Brain microvascular endothelial cell (primary cell): ENCODE measurements around the gene ZYX.
A peak's percentile ranks its signal among the peaks of the same experiment; 100 is the strongest.

ENCODE experiments used
- DNase-seq: peaks from one replicate; pipeline ENCODE4 v3.0.0-alpha.2; 2020
- H3K27ac ChIP-seq: fragments of 250-450 bp; sonication (Bioruptor Pico); 2 replicates; pipeline ENCODE4 v1.5.1; 2020; ENCODE audit warnings: mild to moderate bottlenecking, moderate library complexity
- H3K27me3 ChIP-seq: fragments of 250-450 bp; sonication (Bioruptor Pico); replicated peaks from 2 replicates; pipeline ENCODE4 v1.5.1; 2020; ENCODE audit warnings: mild to moderate bottlenecking
- H3K36me3 ChIP-seq: fragments of 250-450 bp; sonication (Bioruptor Pico); replicated peaks from 2 replicates; pipeline ENCODE4 v1.5.1; 2020; ENCODE audit warnings: mild to moderate bottlenecking
- H3K4me3 ChIP-seq: 2 replicates; pipeline ENCODE4 v1.5.1; 2011; ENCODE audit warnings: low read depth, mild to moderate bottlenecking, control low read depth, low read length, moderate library complexity
- in situ Hi-C: cut with HindIII; loops from 2 replicates; pipeline ENCODE4 v1.10.0; 2017; ENCODE audit warnings: low sequenced_read_pairs, low pct_ligation_motif_present
- TF ChIP-seq, protein P1 (sequence below): IDR thresholded peaks from 2 replicates; pipeline ENCODE4 v1.5.1; 2011; ENCODE audit warnings: low read depth, mild to moderate bottlenecking, moderate library complexity, low read length, control low read depth, inconsistent platforms; ENCODE audit errors: missing control alignments

ZYX gene

DNA sequence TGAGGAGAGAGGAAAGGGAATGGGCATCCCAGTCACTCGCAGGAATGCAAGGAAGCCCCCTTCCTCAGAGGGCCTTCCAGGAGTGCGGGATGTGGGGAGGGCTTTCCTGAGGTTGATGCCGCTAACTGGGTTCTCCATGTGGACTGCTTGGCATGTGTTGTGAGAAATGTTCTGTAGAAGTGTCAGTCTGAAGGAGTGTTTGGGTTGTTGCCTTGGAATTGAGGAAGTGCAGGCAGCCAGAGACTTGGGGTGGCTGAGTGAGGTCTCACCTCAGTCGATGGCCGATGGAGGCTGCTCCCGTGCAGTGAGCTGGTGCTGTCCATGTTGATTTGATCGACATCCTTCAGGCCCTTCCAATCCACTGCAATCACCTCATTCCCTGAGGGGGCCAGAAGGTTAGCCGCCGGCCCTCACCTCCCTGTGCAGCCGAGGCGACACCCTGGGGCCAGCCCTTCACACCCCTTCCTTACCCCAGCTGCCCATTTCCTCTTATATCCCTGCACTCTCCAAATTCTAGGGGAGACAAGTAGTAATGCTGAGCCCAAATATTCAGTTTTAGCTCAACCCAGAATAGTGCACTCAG is 21.3 kb upstream of the ZYX start:
- Histone ChIP-seq H3K27me3 (peaks cover 19% of the 10 kb centered on the region), H3K4me3 (no peak overlapping the region), H3K27ac (no peak overlapping the region), H3K36me3 (no peaks in the 10 kb centered on the region)
- in situ Hi-C loops: no loop called here
- DNase-seq: no peak
- TF ChIP-seq, protein P1, sequence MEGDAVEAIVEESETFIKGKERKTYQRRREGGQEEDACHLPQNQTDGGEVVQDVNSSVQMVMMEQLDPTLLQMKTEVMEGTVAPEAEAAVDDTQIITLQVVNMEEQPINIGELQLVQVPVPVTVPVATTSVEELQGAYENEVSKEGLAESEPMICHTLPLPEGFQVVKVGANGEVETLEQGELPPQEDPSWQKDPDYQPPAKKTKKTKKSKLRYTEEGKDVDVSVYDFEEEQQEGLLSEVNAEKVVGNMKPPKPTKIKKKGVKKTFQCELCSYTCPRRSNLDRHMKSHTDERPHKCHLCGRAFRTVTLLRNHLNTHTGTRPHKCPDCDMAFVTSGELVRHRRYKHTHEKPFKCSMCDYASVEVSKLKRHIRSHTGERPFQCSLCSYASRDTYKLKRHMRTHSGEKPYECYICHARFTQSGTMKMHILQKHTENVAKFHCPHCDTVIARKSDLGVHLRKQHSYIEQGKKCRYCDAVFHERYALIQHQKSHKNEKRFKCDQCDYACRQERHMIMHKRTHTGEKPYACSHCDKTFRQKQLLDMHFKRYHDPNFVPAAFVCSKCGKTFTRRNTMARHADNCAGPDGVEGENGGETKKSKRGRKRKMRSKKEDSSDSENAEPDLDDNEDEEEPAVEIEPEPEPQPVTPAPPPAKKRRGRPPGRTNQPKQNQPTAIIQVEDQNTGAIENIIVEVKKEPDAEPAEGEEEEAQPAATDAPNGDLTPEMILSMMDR: no peak

DNA sequence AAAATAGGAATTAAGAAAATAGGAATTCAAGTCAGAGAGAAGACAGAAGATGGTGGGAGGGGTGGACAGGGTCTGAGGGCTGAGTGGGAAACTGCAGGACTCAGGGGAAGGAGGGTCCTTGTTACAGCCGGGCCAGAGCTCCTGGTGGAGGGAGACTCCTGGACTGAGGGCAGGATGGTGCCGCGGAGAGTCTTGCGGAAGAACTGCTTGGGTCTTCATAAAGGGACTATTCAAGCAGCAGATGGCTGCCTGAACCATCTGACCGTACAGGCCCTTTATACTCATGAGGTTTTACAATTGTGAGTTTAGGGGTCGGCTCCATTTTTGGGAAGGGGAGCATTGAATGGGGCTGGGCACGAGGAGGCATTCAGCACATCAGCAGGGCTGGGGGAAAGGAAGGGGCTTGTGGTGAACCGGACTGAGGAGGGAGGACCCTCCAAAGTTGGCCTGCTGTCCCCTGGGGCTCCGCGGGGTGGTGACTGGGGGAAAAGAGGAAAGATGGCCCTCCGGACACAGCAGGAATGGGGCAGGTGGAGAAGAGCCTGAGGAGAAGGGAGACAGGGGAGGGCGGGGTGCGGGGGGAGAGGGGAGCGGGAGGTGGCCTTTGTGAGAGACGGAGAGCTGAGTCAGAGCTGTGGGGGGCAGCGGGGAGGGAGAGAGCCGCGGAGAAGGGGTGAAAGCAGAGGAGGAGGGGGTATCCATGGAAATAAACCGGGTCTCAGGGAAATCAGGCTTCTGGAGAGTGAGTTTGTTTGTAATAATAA is 20.2 kb upstream of the ZYX start:
- in situ Hi-C loops: no loop called here
- no peak overlapping the region for H3K4me3 ChIP-seq
- H3K27me3 ChIP-seq: peaks cover 19% of the 10 kb centered on the region
- no peaks in the 10 kb centered on the region for H3K36me3 ChIP-seq
- TF ChIP-seq, protein P1: no peak
- DNase-seq: no peak
- no peak overlapping the region for H3K27ac ChIP-seq

DNA sequence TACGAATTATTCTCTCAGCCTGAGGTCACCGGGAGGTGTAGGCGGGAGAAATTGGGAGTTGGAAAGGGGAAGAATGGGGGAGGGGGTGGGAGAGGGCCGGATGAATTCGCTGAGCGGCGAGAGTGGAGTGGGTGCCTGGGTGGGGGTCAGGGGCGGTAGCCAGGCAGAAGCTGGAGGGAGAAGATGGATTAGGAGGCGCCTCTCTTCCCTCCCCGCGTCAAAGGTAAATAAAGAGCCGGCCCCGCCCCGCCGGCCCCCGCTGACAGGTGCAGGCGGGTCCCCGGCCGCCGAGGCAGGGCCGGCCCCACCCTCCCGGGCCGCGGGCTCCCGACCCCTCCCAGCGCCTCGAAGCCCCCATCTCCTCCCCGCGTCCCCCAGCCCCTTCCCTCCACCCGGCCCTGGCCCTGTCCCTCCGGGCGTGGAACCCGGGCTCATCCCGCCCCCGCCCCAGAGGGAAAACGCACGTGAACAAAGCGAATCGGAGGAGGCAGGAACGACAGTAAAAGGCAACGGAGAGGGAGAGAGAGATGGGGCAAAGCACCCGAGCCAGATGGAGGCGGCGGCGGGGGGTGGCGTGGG is 19.5 kb upstream of the ZYX start:
- DNase-seq: no peak
- TF ChIP-seq, protein P1: no peak
- H3K27me3 ChIP-seq: peaks cover 19% of the 10 kb centered on the region

DNA sequence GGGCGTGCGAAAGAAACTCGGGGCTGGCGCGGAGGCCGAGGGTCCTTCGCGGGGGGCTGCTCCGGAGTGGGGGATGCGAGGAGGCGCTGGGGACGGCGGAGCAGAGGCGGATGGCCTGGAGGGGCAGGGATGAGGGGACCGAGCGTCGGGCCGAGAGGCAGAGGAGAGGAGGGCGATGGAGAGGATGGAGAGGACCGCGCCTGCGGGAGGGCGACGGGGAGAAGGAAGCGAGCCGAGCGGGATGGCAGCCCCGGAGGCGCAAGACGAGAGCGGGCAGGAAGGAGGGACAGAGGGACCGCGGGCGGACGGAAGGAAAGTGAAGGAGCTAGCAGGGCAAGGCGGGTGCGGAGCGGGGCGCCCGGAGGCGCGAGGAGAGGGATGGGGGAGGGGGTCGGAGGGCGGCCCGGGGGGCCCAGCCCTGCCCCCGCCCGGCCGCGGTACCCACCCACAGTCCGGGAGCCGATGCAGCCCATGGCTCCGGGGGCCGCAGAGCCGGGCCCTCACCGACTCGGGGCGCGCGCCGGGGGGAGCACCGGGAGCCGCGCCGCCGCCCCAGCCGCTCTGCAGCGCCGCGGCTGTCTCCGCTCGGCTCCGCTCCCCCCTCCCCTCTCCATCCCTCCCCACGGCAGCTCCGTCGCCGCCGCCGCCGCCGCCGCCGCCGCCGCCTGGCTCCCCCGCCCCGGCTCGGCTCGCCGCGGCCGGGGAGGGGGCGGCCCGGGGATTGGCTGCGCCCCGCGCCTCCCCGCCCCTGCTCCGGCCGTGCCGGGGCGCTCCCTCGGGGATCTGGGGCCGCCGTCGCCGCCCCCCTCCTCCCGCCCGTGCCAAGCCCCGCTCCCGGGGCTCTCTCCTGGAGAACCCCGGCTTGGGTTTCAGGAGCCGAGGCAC is 18.8 kb upstream of the ZYX start, which contains the start of gene FAM131B:
FAM131B (minus strand) TSS at position 583 of the 885 bp plus-strand sequence; CDS start at position 473, 110 bp downstream.
- in situ Hi-C loops: no loop called here
- H3K4me3 ChIP-seq: peak within 1 kb of the TSS; percentile 57
- no peak for DNase-seq
- TF ChIP-seq, protein P1: no peak
- no peak within 1 kb of the TSS for H3K27ac ChIP-seq
- peaks cover 19% of the 10 kb centered on the region for H3K27me3 ChIP-seq
- no peaks in the 10 kb centered on the region for H3K36me3 ChIP-seq

More for the DNA sequence above, 19.5 kb upstream of the ZYX start:
- peak overlapping the region; percentile 57 for H3K4me3 ChIP-seq
- no peak overlapping the region for H3K27ac ChIP-seq
- in situ Hi-C loops: no loop called here
- no peaks in the 10 kb centered on the region for H3K36me3 ChIP-seq

DNA sequence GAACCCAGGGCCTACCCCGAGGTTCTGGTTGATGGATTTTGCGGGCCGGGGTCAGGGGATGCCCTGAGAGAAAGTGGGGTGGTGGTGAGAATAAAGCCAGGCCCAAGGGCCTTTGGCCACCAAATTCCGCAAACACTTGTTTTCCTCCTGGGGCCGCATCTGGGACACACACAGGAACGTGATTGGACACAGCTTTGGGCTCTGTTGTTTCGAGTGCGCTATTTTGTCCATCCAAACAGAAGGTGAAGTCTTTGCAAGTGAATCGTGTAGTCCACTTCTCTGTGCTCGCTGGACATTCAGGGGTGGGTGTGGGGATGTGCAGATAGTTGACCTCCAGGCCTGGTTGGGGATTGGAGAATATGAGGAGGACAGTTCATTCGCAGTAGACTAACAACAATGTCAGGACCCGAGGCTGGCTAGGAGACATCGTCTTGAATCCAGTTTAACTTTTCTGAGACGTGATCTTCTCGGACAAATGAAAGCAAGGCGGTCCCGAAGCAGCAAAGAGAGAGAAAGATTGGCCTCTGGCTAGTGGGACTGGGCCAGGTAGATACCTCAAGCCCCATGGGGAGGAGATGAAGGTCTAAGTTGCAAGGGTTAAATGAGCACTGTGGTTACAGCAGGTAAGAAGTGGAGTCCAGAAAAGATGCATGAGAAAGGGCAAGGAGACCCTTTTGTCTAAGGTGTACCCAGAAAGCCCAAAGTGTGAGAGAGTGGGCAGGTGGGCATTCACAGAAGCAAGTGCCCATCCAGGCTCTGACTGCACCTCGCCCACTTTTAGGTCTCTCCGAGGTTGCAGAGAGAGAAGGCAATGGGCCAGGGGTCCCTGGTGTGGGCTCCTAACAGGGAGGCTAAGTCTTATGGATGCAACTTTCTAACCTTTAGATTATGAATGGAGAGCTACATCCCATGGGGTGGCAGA is 17.9 kb upstream of the ZYX start:
- H3K27ac ChIP-seq: no peak overlapping the region
- TF ChIP-seq, protein P1: no peak
- peak overlapping the region; percentile 24 for H3K4me3 ChIP-seq
- in situ Hi-C loops: no loop called here
- no peaks in the 10 kb centered on the region for H3K36me3 ChIP-seq
- DNase-seq: no peak
- H3K27me3 ChIP-seq: peaks cover 19% of the 10 kb centered on the region
